Measurements from ENCODE around the gene FOXK1. TPM values are rescaled to one million over a fixed set of nuclear protein-coding genes. Genes with fewer than 3 reads are reported as not detected.

FOXK1 gene
- total and polyA plus RNA-seq, 9 of the 15 experiments (the other 6 are each of a cell fraction or from before 2014, with no cell fraction given): 0.32 to 45.5 (median 8.1) TPM

GRCh38 chr7:4791738-4792536 is 109.8 kb downstream of the FOXK1 start:
- Histone ChIP-seq H3K9me3 (replicated peaks; ENCODE audit: control insufficient read depth, insufficient read depth, low read depth, low read length) (no peaks in the 10 kb centered on the region), H3K27me3 (ENCODE audit: control insufficient read depth in 2 of 2, insufficient read depth in 2 of 2, low read length in 2 of 2) (no peaks in the 10 kb centered on the region), H3K9ac (ENCODE audit: insufficient read depth in 1 of 2, low read depth in 2 of 2, low read length in 2 of 2) (no peak overlapping the region), H3K27ac (ENCODE audit: extremely low read depth, low read depth, low read length) (no peak overlapping the region), H3K4me2 (ENCODE audit: insufficient read depth, low read length) (no peak overlapping the region), H2AFZ (ENCODE audit: low read depth, low read length) (no peak overlapping the region), H3K4me3 (no peak overlapping the region), H3K36me3 (ENCODE audit: control insufficient read depth, insufficient read depth, low read length) (peaks cover 32% of the 10 kb centered on the region; the same call in 1 of the 3 replicates), H3K79me2 (ENCODE audit: control insufficient read depth, insufficient read depth, low read length) (no peaks in the 10 kb centered on the region), H3K4me1 (replicated peaks in 1 of 2; ENCODE audit: control insufficient read depth in 2 of 2, insufficient read depth in 2 of 2, low read length in 2 of 2) (peaks cover 0 to 35% of the 10 kb centered on the region in 2 experiments; a peak in 3 of 5 replicates), H3K9me1 (ENCODE audit: control insufficient read depth, insufficient read depth, low read length) (no peaks in the 10 kb centered on the region), H4K20me1 (replicated peaks; ENCODE audit: control insufficient read depth, insufficient read depth, low read length) (no peaks in the 10 kb centered on the region)
- in situ Hi-C loops (cut with MboI): loop anchor here (10.0 kb wide), 1 partner anchor 293 kb away; no protein-coding TSS in a partner anchor
- ATAC-seq (peak; percentile 94), DNase-seq (ENCODE audit: extremely low read depth in 1 of 4, low spot score in 3 of 4) (peak; percentile 74 to 91 (median 88)), FAIRE-seq (no peak)
- WGBS (ENCODE audit: insufficient coverage, low coverage, missing lambda C conversion rate): over 99% methylated on average over 25 of the region's 50 CpGs
- intact Hi-C loops (cut with micrococcal nuclease): loop anchor here (10.0 kb wide), 1 partner anchor 93 kb away; the partner anchor contains the start of gene RADIL
- no TSS peak for BruUV-seq (replicated peaks)
- ChIA-PET POLR2A (interaction anchor here (0.8 to 2.1 kb wide), 4 partner anchors 11 to 179 kb away, joined by 3 to 4 read pairs (median 4); partner anchors contain the start of gene AP5Z1), CTCF (ENCODE audit: low intra/inter-chr PET ratio) (no interaction called here)
- TF ChIP-seq RB1 (IDR thresholded peaks at IDR 0.05; ENCODE audit: low read depth) (no peak), TFAP4 (CRISPR knock-in tag; IDR thresholded peaks at IDR 0.05; ENCODE audit: borderline replicate concordance) (peak; percentile 83; the same call in 1 of the 2 replicates), MITF (IDR thresholded peaks at IDR 0.05) (no peak), SRF (CRISPR knock-in tag; IDR thresholded peaks at IDR 0.05) (no peak), ZNF316 (IDR thresholded peaks at IDR 0.05) (no peak), THRA (IDR thresholded peaks at IDR 0.05) (no peak), BHLHE40 (IDR thresholded peaks at IDR 0.05; ENCODE audit: low read length) (0 out of 2 replicates have a peak, but pooled peaks have one; percentile 8), HDAC3 (IDR thresholded peaks at IDR 0.05; ENCODE audit: borderline replicate concordance, partially characterized antibody) (no peak), CCAR2 (IDR thresholded peaks at IDR 0.05; ENCODE audit: low read depth, low read length) (no peak), SOX6 (IDR thresholded peaks at IDR 0.05) (no peak), ZBTB43 (CRISPR knock-in tag; IDR thresholded peaks at IDR 0.05) (no peak), ZNF23 (CRISPR knock-in tag; IDR thresholded peaks at IDR 0.05) (no peak), ZNF121 (CRISPR knock-in tag; conservative IDR thresholded peaks at IDR 0.05) (no peak), ZBTB2 (IDR thresholded peaks at IDR 0.05) (no peak)

Measured in K562 (cell line).